Measurements from ENCODE around the gene SRF. TPM values are rescaled to one million over a fixed set of nuclear protein-coding genes. Genes with fewer than 3 reads are reported as not detected.

Gene SRF
- total RNA-seq, 2 donors from 2014 or later, result 32.7 to 44.2 TPM

- Histone ChIP-seq H3K36me3 (ENCODE audit: control insufficient read depth, insufficient read depth, low read length) (peaks cover 8% of the 10 kb centered on the region), H3K9ac (ENCODE audit: extremely low read depth, low read length, poor library complexity, severe bottlenecking) (no peak overlapping the region), H3K27ac (ENCODE audit: low read depth, low read length) (no peak overlapping the region), H3K4me3 (ENCODE audit: low read length) (no peak overlapping the region), H3K4me1 (ENCODE audit: control insufficient read depth, insufficient read depth, low read length) (no peaks in the 10 kb centered on the region), H3K9me3 (ENCODE audit: control insufficient read depth, low read length) (no peaks in the 10 kb centered on the region), H3K27me3 (ENCODE audit: control insufficient read depth, insufficient read depth, low read length, poor library complexity, severe bottlenecking) (no peaks in the 10 kb centered on the region)
- Mint-ChIP-seq H3K27ac (no peak overlapping the region), H3K27me3 (ENCODE audit: insufficient read depth) (no peaks in the 10 kb centered on the region), H3K9me3 (no peaks in the 10 kb centered on the region), H3K36me3 (ENCODE audit: low read depth) (peaks cover 22% of the 10 kb centered on the region), H3K4me1 (peaks cover 14% of the 10 kb centered on the region), H3K4me3 (no peak overlapping the region)
- no peak for TF ChIP-seq CTCF (conservative IDR thresholded peaks at IDR 0.05)
- WGBS, 2 experiments (ENCODE audit: insufficient coverage in 1 of 2, insufficient read length in 1 of 2), result 92% methylated on average over 4 of the region's 4 CpGs; no CpG with 5 or more reads in 1 of the 2 experiments
- no peak for DNase-seq
These were observed 15.6 kb downstream of the SRF start for GRCh38 chr6:43186706-43187105.

GRCh38 chr6:43187821-43188220 is 16.8 kb downstream of the SRF start:
- 94 to 100% methylated on average over 5 to 7 of the region's 7 CpGs for WGBS, 2 experiments (ENCODE audit: insufficient coverage in 1 of 2, insufficient read length in 1 of 2)
- no peak overlapping the region for H3K4me3 Mint-ChIP-seq
- H3K27me3 Mint-ChIP-seq (ENCODE audit: insufficient read depth), result no peaks in the 10 kb centered on the region
- Histone ChIP-seq H3K27ac (ENCODE audit: low read depth, low read length) (no peak overlapping the region), H3K4me3 (ENCODE audit: low read length) (no peak overlapping the region), H3K4me1 (ENCODE audit: control insufficient read depth, insufficient read depth, low read length) (no peaks in the 10 kb centered on the region), H3K36me3 (ENCODE audit: control insufficient read depth, insufficient read depth, low read length) (peaks cover 8% of the 10 kb centered on the region), H3K9me3 (ENCODE audit: control insufficient read depth, low read length) (no peaks in the 10 kb centered on the region), H3K27me3 (ENCODE audit: control insufficient read depth, insufficient read depth, low read length, poor library complexity, severe bottlenecking) (no peaks in the 10 kb centered on the region), H3K9ac (ENCODE audit: extremely low read depth, low read length, poor library complexity, severe bottlenecking) (no peak overlapping the region)
- no peak overlapping the region for H3K27ac Mint-ChIP-seq
- DNase-seq, result no peak
- peaks cover 9% of the 10 kb centered on the region for H3K4me1 Mint-ChIP-seq
- TF ChIP-seq CTCF (conservative IDR thresholded peaks at IDR 0.05), result no peak
- H3K36me3 Mint-ChIP-seq (ENCODE audit: low read depth), result peaks cover 25% of the 10 kb centered on the region
- no peaks in the 10 kb centered on the region for H3K9me3 Mint-ChIP-seq

DNA sequence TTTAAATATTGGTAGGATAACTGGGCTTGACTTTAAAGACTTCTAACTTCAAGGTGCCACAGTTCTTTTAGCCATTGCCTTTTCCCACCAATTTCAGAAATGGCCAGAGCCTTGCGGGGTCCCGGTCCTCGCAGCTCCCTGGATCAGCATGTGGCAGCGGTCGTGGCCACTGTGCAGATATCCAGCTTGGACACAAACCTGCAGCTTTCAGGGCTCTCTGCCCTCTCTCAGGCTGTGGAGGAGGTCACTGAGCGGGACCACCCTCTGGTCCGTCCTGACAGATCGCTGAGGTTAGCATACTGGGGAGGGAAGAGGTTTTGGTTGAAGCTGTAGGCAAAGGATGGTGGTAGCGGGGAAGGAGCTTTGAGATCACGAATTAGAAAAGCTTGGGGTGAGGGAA is 17.4 kb downstream of the SRF start:
- Histone ChIP-seq H3K9ac (ENCODE audit: extremely low read depth, low read length, poor library complexity, severe bottlenecking) (no peak overlapping the region), H3K36me3 (ENCODE audit: control insufficient read depth, insufficient read depth, low read length) (peaks cover 8% of the 10 kb centered on the region), H3K27me3 (ENCODE audit: control insufficient read depth, insufficient read depth, low read length, poor library complexity, severe bottlenecking) (no peaks in the 10 kb centered on the region), H3K4me3 (ENCODE audit: low read length) (no peak overlapping the region), H3K9me3 (ENCODE audit: control insufficient read depth, low read length) (no peaks in the 10 kb centered on the region), H3K4me1 (ENCODE audit: control insufficient read depth, insufficient read depth, low read length) (no peaks in the 10 kb centered on the region), H3K27ac (ENCODE audit: low read depth, low read length) (no peak overlapping the region)
- no peaks in the 10 kb centered on the region for H3K9me3 Mint-ChIP-seq
- H3K4me1 Mint-ChIP-seq, result peaks cover 3% of the 10 kb centered on the region
- no peak for TF ChIP-seq CTCF (conservative IDR thresholded peaks at IDR 0.05)
- no peak overlapping the region for H3K27ac Mint-ChIP-seq
- no peaks in the 10 kb centered on the region for H3K27me3 Mint-ChIP-seq (ENCODE audit: insufficient read depth)
- peaks cover 30% of the 10 kb centered on the region for H3K36me3 Mint-ChIP-seq (ENCODE audit: low read depth)
- 92 to 97% methylated on average over 9 to 10 of the region's 10 CpGs for WGBS, 2 experiments (ENCODE audit: insufficient coverage in 1 of 2, insufficient read length in 1 of 2)
- no peak for DNase-seq
- H3K4me3 Mint-ChIP-seq, result no peak overlapping the region

All from endodermal cell (in vitro differentiated cells).